Measurements from ENCODE around the gene COL10A1. TPM values are rescaled to one million over a fixed set of nuclear protein-coding genes. Genes with fewer than 3 reads are reported as not detected.

Gene COL10A1
- total RNA-seq, 4 donors from 2014 or later: not detected

- Histone ChIP-seq H3K9me3 (no peaks in the 10 kb centered on the region), H3K4me3 (no peak overlapping the region), H3K36me3 (peaks cover 0 to 11% (median 0%) of the 10 kb centered on the region in 3 donors), H3K27me3 (no peaks in the 10 kb centered on the region), H3K4me1 (no peaks in the 10 kb centered on the region), H3K27ac (no peak overlapping the region)
- WGBS, 2 donors: 85 to 88% methylated on average over 3 of the region's 3 CpGs
- no peak for TF ChIP-seq CTCF (IDR thresholded peaks at IDR 0.05)
- no peak for TF ChIP-seq POLR2A (IDR thresholded peaks at IDR 0.05)
- intact Hi-C loops (cut with DNase I): no loop called here
- DNase-seq: no peak
Measured at GRCh38 chr6:116133453-116133852, 7.5 kb upstream of the COL10A1 start.

GRCh38 chr6:116127771-116128493, 2.0 kb upstream of the COL10A1 start:
- WGBS, 2 donors: 83 to 87% methylated on average over 2 of the region's 2 CpGs
- Histone ChIP-seq H3K36me3 (peaks cover 0 to 6% (median 0%) of the 10 kb centered on the region in 3 donors), H3K9me3 (no peaks in the 10 kb centered on the region), H3K4me3 (no peak overlapping the region), H3K27ac (no peak overlapping the region), H3K27me3 (no peaks in the 10 kb centered on the region), H3K4me1 (no peaks in the 10 kb centered on the region)
- intact Hi-C loops (cut with DNase I): no loop called here
- TF ChIP-seq CTCF (IDR thresholded peaks at IDR 0.05) (no peak), POLR2A (IDR thresholded peaks at IDR 0.05) (no peak)
- DNase-seq: no peak

GRCh38 chr6:116120430-116120829, 5.5 kb downstream of the COL10A1 start:
- Histone ChIP-seq H3K36me3 (peaks cover 0 to 58% (median 3%) of the 10 kb centered on the region in 3 donors), H3K9me3 (no peaks in the 10 kb centered on the region), H3K27ac (no peak overlapping the region), H3K4me1 (no peaks in the 10 kb centered on the region), H3K4me3 (no peak overlapping the region), H3K27me3 (no peaks in the 10 kb centered on the region)
- WGBS, 2 donors: no CpG with 5 or more reads among the region's 3 CpGs
- DNase-seq: no peak
- TF ChIP-seq CTCF (IDR thresholded peaks at IDR 0.05): no peak
- TF ChIP-seq POLR2A (IDR thresholded peaks at IDR 0.05): no peak
- intact Hi-C loops (cut with DNase I): no loop called here

GRCh38 chr6:116118608-116119007, 7.3 kb downstream of the COL10A1 start:
- H3K27me3 ChIP-seq: no peaks in the 10 kb centered on the region
- H3K27ac ChIP-seq: no peak overlapping the region
- no peaks in the 10 kb centered on the region for H3K9me3 ChIP-seq
- intact Hi-C loops (cut with DNase I): no loop called here
- TF ChIP-seq POLR2A (IDR thresholded peaks at IDR 0.05): no peak
- TF ChIP-seq CTCF (IDR thresholded peaks at IDR 0.05): no peak
- no peak for DNase-seq
- H3K4me1 ChIP-seq: no peaks in the 10 kb centered on the region
- H3K36me3 ChIP-seq: peaks cover 0 to 76% (median 6%) of the 10 kb centered on the region in 3 donors
- H3K4me3 ChIP-seq: no peak overlapping the region

GRCh38 chr6:116115781-116116180, 10.2 kb downstream of the COL10A1 start:
- TF ChIP-seq POLR2A (IDR thresholded peaks at IDR 0.05) (no peak), CTCF (IDR thresholded peaks at IDR 0.05) (peak in 1 of 6 experiments; percentile 10)
- Histone ChIP-seq H3K4me3 (no peak overlapping the region), H3K27me3 (no peaks in the 10 kb centered on the region), H3K9me3 (no peaks in the 10 kb centered on the region), H3K4me1 (no peaks in the 10 kb centered on the region), H3K36me3 (peaks cover 0 to 94% (median 6%) of the 10 kb centered on the region in 3 donors), H3K27ac (no peak overlapping the region)
- 79 to 91% methylated on average over 2 of the region's 2 CpGs for WGBS, 2 donors
- intact Hi-C loops (cut with DNase I): no loop called here
- no peak for DNase-seq

Measured in esophagus squamous epithelium (tissue), 5 donors.